GM19023 (cell line): ENCODE measurements around the gene CPA3.

Source experiments
- ATAC-seq: cut with Tn5 transposase; IDR thresholded peaks from one replicate; pipeline ENCODE4 v1.9.1; 2021; ENCODE audit warnings: mild to moderate bottlenecking, moderate library complexity; ENCODE audit not compliant: unreplicated experiment

Gene CPA3

GRCh38 chr3:148911592-148911991 is 46.5 kb downstream of the CPA3 start:
- ATAC-seq = no peak

- no peak for ATAC-seq
Measured at GRCh38 chr3:148914936-148915690, 50.0 kb downstream of the CPA3 start.

- ATAC-seq = no peak
Measured at GRCh38 chr3:148916132-148916531, 51.0 kb downstream of the CPA3 start.

- no peak for ATAC-seq
Measured at GRCh38 chr3:148922467-148922866, 57.4 kb downstream of the CPA3 start.

GRCh38 chr3:148923592-148923991 is 58.5 kb downstream of the CPA3 start:
- peak; percentile 48 for ATAC-seq

GRCh38 chr3:148924562-148924961 is 59.5 kb downstream of the CPA3 start:
- ATAC-seq = no peak

- ATAC-seq = no peak
Measured at GRCh38 chr3:148925845-148926244, 60.7 kb downstream of the CPA3 start.

GRCh38 chr3:148930752-148931151 is 65.7 kb downstream of the CPA3 start:
- no peak for ATAC-seq

GRCh38 chr3:148931574-148931973 is 66.5 kb downstream of the CPA3 start:
- no peak for ATAC-seq

- no peak for ATAC-seq
Measured at GRCh38 chr3:148932972-148933371, 67.9 kb downstream of the CPA3 start.

- ATAC-seq = no peak
Measured at GRCh38 chr3:148937467-148938255, 72.6 kb downstream of the CPA3 start.

- ATAC-seq = no peak
Measured at GRCh38 chr3:148938306-148938705, 73.2 kb downstream of the CPA3 start.

- ATAC-seq = no peak
Measured at GRCh38 chr3:148938936-148939335, 73.8 kb downstream of the CPA3 start.

- ATAC-seq = no peak
Measured at GRCh38 chr3:148940983-148941382, 75.9 kb downstream of the CPA3 start.

GRCh38 chr3:148943506-148944205 is 78.6 kb downstream of the CPA3 start:
- ATAC-seq = peak; percentile 88

GRCh38 chr3:148945116-148945515 is 80.0 kb downstream of the CPA3 start:
- no peak for ATAC-seq
